Measurements from ENCODE around the gene RAB11FIP3. TPM values are rescaled to one million over a fixed set of nuclear protein-coding genes. Genes with fewer than 3 reads are reported as not detected.

RAB11FIP3 gene
- total and polyA plus RNA-seq, 9 of the 15 experiments (the other 6 are each of a cell fraction or from before 2014, with no cell fraction given), result 0.46 to 13.1 (median 4.3) TPM

- peak; percentile 88 for TF ChIP-seq ELF1 (tag; IDR thresholded peaks at IDR 0.05)
- no peak for TF ChIP-seq ZBTB1 (CRISPR knock-in tag; IDR thresholded peaks at IDR 0.05; ENCODE audit: borderline replicate concordance, low read depth)
- no peak for TF ChIP-seq CBX8 (IDR thresholded peaks at IDR 0.05; ENCODE audit: borderline replicate concordance, extremely low read depth, low read depth, low read length, poor library complexity, severe bottlenecking)
- peak; percentile 88 for TF ChIP-seq GABPA (tag; conservative IDR thresholded peaks at IDR 0.05; ENCODE audit: low read depth)
- TF ChIP-seq ETV6 (IDR thresholded peaks at IDR 0.05; ENCODE audit: borderline replicate concordance in 1 of 2, low read depth in 2 of 2, low read length in 1 of 2), result no peak
- no peak for TF ChIP-seq ETV6 (CRISPR knock-in tag; IDR thresholded peaks at IDR 0.05; ENCODE audit: borderline replicate concordance)
- peak in 1 of 2 experiments; percentile 95; a peak in 2 of 4 replicates for TF ChIP-seq ZNF639 (CRISPR knock-in tag; conservative IDR thresholded peaks at IDR 0.05 in 1 of 2, IDR thresholded peaks at IDR 0.05 in 1 of 2)
- TF ChIP-seq PRPF4 (IDR thresholded peaks at IDR 0.05; ENCODE audit: insufficient read depth, low read depth, low read length, poor library complexity, severe bottlenecking), result no peak
- peak; percentile 75 for TF ChIP-seq SPI1 (IDR thresholded peaks at IDR 0.05; ENCODE audit: borderline replicate concordance, low read depth, low read length)
- TF ChIP-seq MAX (CRISPR knock-in tag; IDR thresholded peaks at IDR 0.05), result peak; percentile 50
- peak; percentile 46; the same call in 1 of the 2 replicates for TF ChIP-seq CXXC5 (CRISPR knock-in tag; IDR thresholded peaks at IDR 0.05)
- TF ChIP-seq ETV5 (CRISPR knock-in tag; IDR thresholded peaks at IDR 0.05; ENCODE audit: low read depth), result no peak
- TF ChIP-seq PHF8 (IDR thresholded peaks at IDR 0.05; ENCODE audit: borderline replicate concordance, low read length), result peak; percentile 79; the same call in 1 of the 2 replicates
- no peak for TF ChIP-seq REST (IDR thresholded peaks at IDR 0.05; ENCODE audit: borderline replicate concordance)
- 0 out of 2 replicates have a peak, but pooled peaks have one; percentile 32 for TF ChIP-seq REST (CRISPR knock-in tag; IDR thresholded peaks at IDR 0.05; ENCODE audit: low read depth)
Observed at GRCh38 chr16:381789-382717, 43.4 kb upstream of the RAB11FIP3 start, which contains the start of gene PGAP6 (continued).

All from K562 (cell line).